HCT116 (cell line): ENCODE data around the gene DDA1. TPM values are rescaled to one million over a fixed set of nuclear protein-coding genes. Genes with fewer than 3 reads are reported as not detected.

Experiments
- ATAC-seq: fragments of 200-7000 bp; cut with Tn5 transposase; 2 replicates; pipeline ENCODE4 v1.9.1; 2020; ENCODE audit warnings: mild to moderate bottlenecking, moderate library complexity
- BruUV-seq: library from RNA; stranded (reverse); fragments of 400-500 nt; replicated peaks from 2 replicates; lab custom pipeline; 2021; lab: Mats Ljungman, UMichigan
- CTCF ChIA-PET: fragments of 300-600 bp; sonication (Branson Sonifier 250); formaldehyde crosslinking; loops from one replicate; lab custom pipeline; 2021; ENCODE audit warnings: antibody characterized with exemption; lab: Charles Lee
- POLR2A ChIA-PET: fragments of 300-600, 350-600 bp; sonication (Branson Sonifier 250); formaldehyde crosslinking; loops from one replicate; lab custom pipeline; 2021; ENCODE audit warnings: antibody characterized with exemption; lab: Charles Lee
- RAD21 ChIA-PET, 2 experiments: fragments of 300-600 bp; sonication (Branson Sonifier 250); formaldehyde crosslinking; loops; one replicate each; lab custom pipeline; 2023; ENCODE audit warnings: low total read pairs in 2 of 2; ENCODE audit not compliant: uncharacterized antibody in 2 of 2, unreplicated experiment in 2 of 2, low non-redundant PET in 1 of 2; lab: Charles Lee
- DNase-seq: peaks from one replicate; pipeline ENCODE4 v3.0.0-alpha.2; 2010; ENCODE audit warnings: low read depth, low spot score
- H2AFZ ChIP-seq: fragments of 200-600 bp; shearing (Covaris generic), sonication (generic); 2 replicates; pipeline ENCODE4 v1.6.1; 2017; ENCODE audit warnings: low read depth, mixed run types, mixed read lengths, antibody characterized with exemption, low read length; ENCODE audit not compliant: poor library complexity, severe bottlenecking
- H3K27ac ChIP-seq: 2 replicates; pipeline ENCODE4 v1.5.1; 2012; ENCODE audit warnings: low read depth, low read length
- H3K27me3 ChIP-seq: fragments of 200-600 bp; sonication (generic); 2 replicates; pipeline ENCODE4 v1.6.1; 2016; ENCODE audit warnings: mixed run types, low read length, mixed read lengths; ENCODE audit not compliant: insufficient read depth
- H3K36me3 ChIP-seq, 2 experiments: fragments of 200-500 bp in 1 of 2; fragments of 200-600 bp in 1 of 2; sonication (Bioruptor generic) in 1 of 2; sonication (generic) in 1 of 2; 2 replicates each; pipeline versions ENCODE4 v1.5.1 to v1.6.1; 2014 to 2016; ENCODE audit warnings: low read length in 2 of 2, inconsistent platforms in 1 of 2, mixed read lengths in 1 of 2, mixed run types in 1 of 2; ENCODE audit not compliant: insufficient read depth in 2 of 2, control insufficient read depth in 1 of 2
- H3K4me1 ChIP-seq, 2 experiments: fragments of 200-600 bp in 1 of 2; sonication (generic) in 1 of 2; 2 replicates each; pipeline versions ENCODE4 v1.5.1 to v1.6.1; 2012 to 2017; ENCODE audit warnings: low read length in 2 of 2, inconsistent platforms in 1 of 2, mild to moderate bottlenecking in 1 of 2, mixed read lengths in 1 of 2, mixed run types in 1 of 2, moderate library complexity in 1 of 2; ENCODE audit not compliant: insufficient read depth in 2 of 2, control insufficient read depth in 1 of 2
- H3K4me2 ChIP-seq: fragments of 200-600 bp; sonication (generic); 2 replicates; pipeline ENCODE4 v1.6.1; 2017; ENCODE audit warnings: mixed run types, low read length, mixed read lengths
- H3K4me3 ChIP-seq, 2 experiments: fragments of 200-600 bp in 1 of 2; sonication (generic) in 1 of 2; replicated peaks in 1 of 2; 2 replicates each; pipeline ENCODE4 v1.5.1; 2011 to 2016; ENCODE audit warnings: low read length in 2 of 2, control low read depth in 1 of 2, low read depth in 1 of 2, mild to moderate bottlenecking in 1 of 2, mixed read lengths in 1 of 2, mixed run types in 1 of 2
- H3K79me2 ChIP-seq: fragments of 200-600 bp; sonication (generic); 2 replicates; pipeline ENCODE4 v1.6.1; 2017; ENCODE audit warnings: mild to moderate bottlenecking, mixed run types, low read length, moderate library complexity, mixed read lengths; ENCODE audit not compliant: insufficient read depth
- H3K9ac ChIP-seq: fragments of 200-600 bp; sonication (generic); 2 replicates; pipeline ENCODE4 v1.6.1; 2016; ENCODE audit warnings: low read length, mixed read lengths
- H3K9me2 ChIP-seq: fragments of 200-600 bp; sonication (generic), shearing (Covaris generic); 2 replicates; pipeline ENCODE4 v1.6.1; 2017; ENCODE audit warnings: mixed run types, mild to moderate bottlenecking, moderate library complexity; ENCODE audit not compliant: insufficient read depth
- H3K9me3 ChIP-seq, 2 experiments: fragments of 200-500 bp in 1 of 2; fragments of 200-600 bp in 1 of 2; sonication (Bioruptor generic) in 1 of 2; sonication (generic) in 1 of 2; 2 replicates each; pipeline ENCODE4 v1.6.1; 2014 to 2017; ENCODE audit warnings: low read length in 2 of 2, mixed read lengths in 2 of 2, inconsistent platforms in 1 of 2, low read depth in 1 of 2, mild to moderate bottlenecking in 1 of 2, mixed run types in 1 of 2, moderate library complexity in 1 of 2; ENCODE audit not compliant: control insufficient read depth in 1 of 2, insufficient read depth in 1 of 2
- H4K20me1 ChIP-seq: fragments of 200-600 bp; sonication (generic), shearing (Covaris generic); 2 replicates; pipeline ENCODE4 v1.6.1; 2017; ENCODE audit warnings: mixed run types, mild to moderate bottlenecking, moderate library complexity; ENCODE audit not compliant: insufficient read depth
- CTCF ChIP-seq, 3 experiments: fragments of 200-600 bp in 1 of 3; sonication (generic) in 1 of 3; IDR thresholded peaks in 2 of 3; conservative IDR thresholded peaks in 1 of 3; 2 replicates each; pipeline ENCODE4 v1.5.1; 2012 to 2017; ENCODE audit warnings: low read depth in 2 of 3, low read length in 2 of 3, antibody characterized with exemption in 1 of 3, borderline replicate concordance in 1 of 3, control low read depth in 1 of 3, mild to moderate bottlenecking in 1 of 3, mixed read lengths in 1 of 3, mixed run types in 1 of 3, moderate library complexity in 1 of 3; ENCODE audit not compliant: insufficient read depth in 1 of 3
- ELF1 ChIP-seq: IDR thresholded peaks from 2 replicates; pipeline ENCODE4 v1.6.1; 2012; ENCODE audit warnings: low read depth, borderline replicate concordance
- EZH2phosphoT487 ChIP-seq: fragments of 200-600 bp; IDR thresholded peaks from 2 replicates; pipeline ENCODE4 v1.6.1; 2018; ENCODE audit warnings: antibody characterized with exemption, borderline replicate concordance
- POLR2A ChIP-seq: IDR thresholded peaks from 2 replicates; pipeline ENCODE4 v1.7.0; 2011; ENCODE audit warnings: borderline replicate concordance; ENCODE audit not compliant: insufficient read depth, insufficient read length; ENCODE audit errors: extremely low read depth
- RAD21 ChIP-seq: IDR thresholded peaks from 2 replicates; pipeline ENCODE4 v1.6.1; 2012; ENCODE audit warnings: low read depth, mild to moderate bottlenecking
- SP1 ChIP-seq: IDR thresholded peaks from 2 replicates; pipeline ENCODE4 v1.6.1; 2012; ENCODE audit warnings: low read depth
- ZFX ChIP-seq: fragments of 450-650 bp; IDR thresholded peaks from 2 replicates; pipeline ENCODE4 v1.6.1; 2017
- intact Hi-C: fragments of 100-400 bp; cut with micrococcal nuclease; formaldehyde crosslinking; loops from 2 replicates; pipeline ENCODE4 v1.10.0; 2022
- total RNA-seq: library from RNA; stranded (reverse); gene quantifications from one replicate; pipeline ENCODE4 v1.2.1, GENCODE V29; 2021; ENCODE audit not compliant: unreplicated experiment

DDA1 gene
- total RNA-seq, 1 experiment from 2014 or later: 68.6 TPM

GRCh38 chr19:17300992-17301619, 8.3 kb upstream of the DDA1 start:
- no TSS peak for BruUV-seq

More at GRCh38 chr19:17300992-17301619, 8.3 kb upstream of the DDA1 start:
- ChIA-PET POLR2A (no interaction called here), CTCF (no interaction called here), RAD21 (no interaction called here)
- H3K4me1 ChIP-seq: peaks cover 23 to 39% of the 10 kb centered on the region in 2 experiments
- no peaks in the 10 kb centered on the region for H4K20me1 ChIP-seq
- H3K9me3 ChIP-seq: no peaks in the 10 kb centered on the region; a peak in 1 of 4 replicates
- ATAC-seq (no peak), DNase-seq (no peak)
- H3K4me3 ChIP-seq: no peak overlapping the region
- H3K27ac ChIP-seq: no peak overlapping the region
- no peak overlapping the region for H2AFZ ChIP-seq
- TF ChIP-seq EZH2phosphoT487 (no peak), ELF1 (no peak), CTCF (IDR thresholded peaks at IDR 0.05 in 2 of 3, conservative IDR thresholded peaks at IDR 0.05 in 1 of 3; ENCODE audit: borderline replicate concordance in 1 of 3, insufficient read depth in 1 of 3, low read depth in 2 of 3, low read length in 2 of 3) (no peak), RAD21 (no peak), SP1 (no peak), POLR2A (no peak), ZFX (no peak)
- H3K27me3 ChIP-seq: no peaks in the 10 kb centered on the region
- intact Hi-C loops: no loop called here
- no peak overlapping the region for H3K4me2 ChIP-seq
- peaks cover 16% of the 10 kb centered on the region for H3K79me2 ChIP-seq
- H3K9ac ChIP-seq: no peak overlapping the region
- H3K9me2 ChIP-seq: no peaks in the 10 kb centered on the region
- peaks cover 0 to 10% of the 10 kb centered on the region in 2 experiments; a peak in 2 of 4 replicates for H3K36me3 ChIP-seq
